RWPE1 (cell line): ENCODE measurements around the gene TEX22.

Source experiments
- CTCF ChIA-PET: fragments of 350-600 bp; sonication (Branson Sonifier 250); formaldehyde crosslinking; extraction: SDS; loops from one replicate; lab custom pipeline; 2021; lab: Yijun Ruan, JAX
- POLR2A ChIA-PET: fragments of 400-600 bp; formaldehyde crosslinking; extraction: SDS; loops from one replicate; lab custom pipeline; 2020; ENCODE audit warnings: antibody characterized with exemption; ENCODE audit not compliant: low non-redundant PET; lab: Yijun Ruan, JAX
- DNase-seq: peaks from one replicate; pipeline ENCODE4 v3.0.0; 2012; ENCODE audit warnings: low spot score
- H3K27ac ChIP-seq: fragments of 450-650 bp; 2 replicates; pipeline ENCODE4 v1.5.1; 2017
- TF ChIP-seq, protein P1 (sequence below): fragments of 450-650 bp; conservative IDR thresholded peaks from 2 replicates; pipeline ENCODE4 v1.5.1; 2017; ENCODE audit warnings: low read depth, mild to moderate bottlenecking

TEX22 gene

GRCh38 chr14:105382343-105383082, 15.8 kb upstream of the TEX22 start:
- CTCF ChIA-PET, result no interaction called here
- TF ChIP-seq, protein P1, sequence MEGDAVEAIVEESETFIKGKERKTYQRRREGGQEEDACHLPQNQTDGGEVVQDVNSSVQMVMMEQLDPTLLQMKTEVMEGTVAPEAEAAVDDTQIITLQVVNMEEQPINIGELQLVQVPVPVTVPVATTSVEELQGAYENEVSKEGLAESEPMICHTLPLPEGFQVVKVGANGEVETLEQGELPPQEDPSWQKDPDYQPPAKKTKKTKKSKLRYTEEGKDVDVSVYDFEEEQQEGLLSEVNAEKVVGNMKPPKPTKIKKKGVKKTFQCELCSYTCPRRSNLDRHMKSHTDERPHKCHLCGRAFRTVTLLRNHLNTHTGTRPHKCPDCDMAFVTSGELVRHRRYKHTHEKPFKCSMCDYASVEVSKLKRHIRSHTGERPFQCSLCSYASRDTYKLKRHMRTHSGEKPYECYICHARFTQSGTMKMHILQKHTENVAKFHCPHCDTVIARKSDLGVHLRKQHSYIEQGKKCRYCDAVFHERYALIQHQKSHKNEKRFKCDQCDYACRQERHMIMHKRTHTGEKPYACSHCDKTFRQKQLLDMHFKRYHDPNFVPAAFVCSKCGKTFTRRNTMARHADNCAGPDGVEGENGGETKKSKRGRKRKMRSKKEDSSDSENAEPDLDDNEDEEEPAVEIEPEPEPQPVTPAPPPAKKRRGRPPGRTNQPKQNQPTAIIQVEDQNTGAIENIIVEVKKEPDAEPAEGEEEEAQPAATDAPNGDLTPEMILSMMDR, result no peak

DNA sequence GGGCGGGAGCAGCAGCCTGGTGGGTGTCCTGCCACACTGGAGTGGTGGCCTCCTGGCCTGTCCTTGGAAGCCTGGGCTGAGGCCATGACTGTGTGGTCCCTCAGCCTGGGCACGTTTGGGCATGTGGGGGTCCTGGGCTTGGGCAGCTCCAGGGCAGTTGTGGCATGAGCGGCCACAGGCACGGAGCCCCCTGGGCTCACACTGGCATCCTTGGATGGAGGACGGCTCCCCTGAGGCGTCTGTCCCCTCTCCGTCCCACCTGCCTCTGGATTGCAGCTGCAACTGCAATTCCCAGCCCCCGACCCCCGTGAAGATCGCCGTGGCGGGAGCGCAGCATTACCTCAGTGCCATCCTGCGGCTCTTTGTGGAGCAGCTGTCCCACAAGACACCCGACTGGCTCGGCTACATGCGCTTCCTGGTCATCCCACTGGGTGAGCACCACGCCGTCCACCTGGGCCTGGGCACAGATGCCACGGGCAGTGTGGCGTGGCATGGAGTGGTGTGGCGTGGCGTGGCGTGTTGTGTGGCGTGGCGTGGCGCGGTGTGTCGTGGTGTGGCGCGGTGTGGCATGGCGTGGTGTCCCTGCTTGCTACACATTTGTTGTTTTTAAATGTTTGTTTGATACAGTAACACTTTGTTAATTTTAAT, 15.1 kb upstream of the TEX22 start:
- DNase-seq, result no peak
- CTCF ChIA-PET, result no interaction called here
- H3K27ac ChIP-seq, result peak overlapping the region; percentile 11; the same call in 1 of the 2 replicates
- POLR2A ChIA-PET, result no interaction called here
- TF ChIP-seq, protein P1, result no peak

More at GRCh38 chr14:105382343-105383082, 15.8 kb upstream of the TEX22 start:
- DNase-seq, result no peak
- H3K27ac ChIP-seq, result peak overlapping the region; percentile 11; the same call in 1 of the 2 replicates
- POLR2A ChIA-PET, result no interaction called here

DNA sequence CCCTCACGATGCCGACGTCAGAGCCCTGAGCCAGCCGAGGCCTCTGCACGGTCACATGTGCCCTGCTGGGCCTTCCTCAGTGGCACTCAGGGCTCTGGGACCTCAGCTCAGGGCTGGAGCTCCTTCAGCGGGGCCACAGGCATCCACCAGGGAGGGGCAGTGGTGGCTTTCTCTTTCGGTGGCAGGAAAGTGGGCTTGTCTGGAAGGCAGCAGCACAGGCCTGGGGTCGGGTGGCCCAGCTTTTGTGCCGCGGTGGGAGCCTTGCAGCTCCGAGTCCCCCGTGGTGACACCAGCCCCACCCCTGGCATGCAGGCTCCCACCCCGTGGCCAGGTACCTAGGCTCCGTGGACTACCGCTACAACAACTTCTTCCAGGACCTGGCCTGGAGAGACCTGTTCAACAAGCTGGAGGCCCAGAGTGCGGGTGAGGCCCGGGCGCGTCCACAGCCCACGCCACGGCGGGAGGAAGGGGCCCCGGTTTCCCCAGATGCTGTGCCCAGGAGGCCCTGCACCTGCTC, 14.2 kb upstream of the TEX22 start:
- TF ChIP-seq, protein P1, result no peak
- ChIA-PET CTCF (no interaction called here), POLR2A (no interaction called here)
- H3K27ac ChIP-seq, result no peak overlapping the region
- DNase-seq, result no peak

- ChIA-PET POLR2A (no interaction called here), CTCF (interaction anchor here (0.6 to 0.7 kb wide), 3 partner anchors 23 to 75 kb away, joined by 3 to 8 read pairs (median 3); no protein-coding TSS in a partner anchor)
- no peak for DNase-seq
- H3K27ac ChIP-seq, result no peak overlapping the region
- TF ChIP-seq, protein P1, result no peak
Observed at GRCh38 chr14:105384605-105385321, 13.6 kb upstream of the TEX22 start.

- H3K27ac ChIP-seq, result no peak overlapping the region
- ChIA-PET POLR2A (no interaction called here), CTCF (interaction anchor here (0.6 to 0.7 kb wide), 3 partner anchors 23 to 75 kb away, joined by 3 to 8 read pairs (median 3); no protein-coding TSS in a partner anchor)
- DNase-seq, result no peak
- TF ChIP-seq, protein P1, result no peak
Observed at GRCh38 chr14:105385322-105385637, 13.1 kb upstream of the TEX22 start.

DNA sequence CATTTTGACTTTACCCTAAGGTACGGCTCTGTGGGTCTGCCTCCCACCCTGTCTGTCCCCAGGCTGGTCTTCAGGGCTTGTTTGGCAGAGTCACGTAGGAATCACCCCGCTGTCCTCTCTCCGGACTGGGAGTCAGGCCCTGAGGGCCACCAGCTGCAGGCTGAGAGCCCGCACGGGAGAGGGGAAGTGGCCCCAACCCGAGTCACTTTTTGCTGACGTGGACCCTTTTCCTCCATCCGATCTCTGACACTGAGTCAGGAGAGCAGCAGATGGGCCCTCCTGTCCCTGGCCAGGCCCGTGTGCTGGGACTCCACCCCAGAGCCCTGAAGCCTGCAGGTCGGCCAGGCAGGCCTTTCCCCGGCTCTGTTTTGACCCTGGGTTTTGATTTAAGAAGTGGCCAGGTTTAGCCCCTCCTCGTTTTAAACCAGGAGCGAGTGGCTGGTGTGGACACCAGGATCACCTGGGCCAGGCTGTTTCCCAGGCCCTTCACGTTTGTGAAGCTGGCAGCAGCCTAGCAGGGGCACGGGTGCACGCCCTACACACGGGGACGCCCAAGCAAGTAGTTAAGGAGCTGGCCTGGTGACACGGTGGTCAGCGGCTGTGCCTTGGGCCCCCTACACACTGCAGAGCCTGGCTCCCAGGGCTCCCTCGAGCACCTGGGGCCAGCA, 12.5 kb upstream of the TEX22 start:
- TF ChIP-seq, protein P1, result no peak
- no peak for DNase-seq
- H3K27ac ChIP-seq, result no peak overlapping the region
- POLR2A ChIA-PET, result no interaction called here
- CTCF ChIA-PET, result no interaction called here
